ENCODE measurements around the gene SACM1L.

GRCh38 chr3:45792036-45792435 lies 102.8 kb downstream of the SACM1L start:
- no peak for TF ChIP-seq POLR2AphosphoS5 (IDR thresholded peaks at IDR 0.05; ENCODE audit: low read depth, low read length)
- TF ChIP-seq SIN3A (IDR thresholded peaks at IDR 0.05; ENCODE audit: borderline replicate concordance, insufficient read depth, low read length): no peak
- TF ChIP-seq REST (IDR thresholded peaks at IDR 0.05; ENCODE audit: insufficient read depth in 1 of 2, low read depth in 2 of 2, low read length in 2 of 2): no peak
- TF ChIP-seq TAF1 (IDR thresholded peaks at IDR 0.05; ENCODE audit: borderline replicate concordance, insufficient read depth, low read length): no peak
- no peak for TF ChIP-seq FOXP2 (optimal IDR thresholded peaks at IDR 0.05; ENCODE audit: borderline replicate concordance, extremely low read depth, extremely low read length, insufficient read depth)

Data from PFSK-1 (cell line).